Activated CD4-positive, alpha-beta T cell treated with anti-CD3 and anti-CD28 coated beads, Interleukin-2, amount 50 U/mL, for 24 hours (primary cell): Measurements from ENCODE around the gene CLN3.
"Not testable (repeated sequence)": the region's sequence is repeated elsewhere in the genome, so short reads cannot be mapped to it uniquely, and the experiment has no call there.

Experiments used
- DNase-seq, 2 donors: peaks; one replicate each; pipeline ENCODE4 v3.0.0-alpha.2; 2020; ENCODE audit warnings: low read depth in 1 of 2, low spot score in 1 of 2

CLN3 gene

GRCh38 chr16:28491970-28492474 is at the start of gene CLN3:
CLN3 (minus strand) TSS chr16:28492074; CDS start chr16:28491759, 315 bp downstream.
- DNase-seq, result peak; percentile 77 to 86

- no peak for DNase-seq
These were observed 48.5 kb upstream of the CLN3 start for GRCh38 chr16:28540346-28540745.

GRCh38 chr16:28538733-28539596 is 47.1 kb upstream of the CLN3 start, which contains the start of gene NUPR1:
NUPR1 (minus strand) TSS chr16:28538974; CDS start chr16:28538907, 67 bp downstream.
- no peak for DNase-seq

- no peak for DNase-seq
These were observed 46.3 kb upstream of the CLN3 start for GRCh38 chr16:28537964-28538732.

- DNase-seq, result no peak
These were observed 45.2 kb upstream of the CLN3 start for GRCh38 chr16:28537076-28537475.

GRCh38 chr16:28534542-28535373 is 42.9 kb upstream of the CLN3 start:
- no peak for DNase-seq

- no peak for DNase-seq
These were observed 41.2 kb upstream of the CLN3 start for GRCh38 chr16:28532940-28533647.

- DNase-seq, result no peak
These were observed 40.2 kb upstream of the CLN3 start for GRCh38 chr16:28531777-28532744.

- no peak for DNase-seq
These were observed 37.2 kb upstream of the CLN3 start for GRCh38 chr16:28529124-28529523.

GRCh38 chr16:28528463-28528867 is 36.6 kb upstream of the CLN3 start:
- DNase-seq, result no peak

- no peak for DNase-seq
These were observed 36.1 kb upstream of the CLN3 start for GRCh38 chr16:28527985-28528384.

GRCh38 chr16:28527100-28527785 is 35.4 kb upstream of the CLN3 start:
- DNase-seq, result not testable (repeated sequence)

GRCh38 chr16:28526201-28527099 is 34.6 kb upstream of the CLN3 start:
- DNase-seq, result no peak

GRCh38 chr16:28524681-28525171 is 32.9 kb upstream of the CLN3 start:
- no peak for DNase-seq

- DNase-seq, result no peak
These were observed 30.9 kb upstream of the CLN3 start for GRCh38 chr16:28522792-28523191.

GRCh38 chr16:28521436-28521835 is 29.6 kb upstream of the CLN3 start:
- DNase-seq, result no peak

GRCh38 chr16:28520672-28521071 is 28.8 kb upstream of the CLN3 start:
- no peak for DNase-seq
